Fibroblast of villous mesenchyme (primary cell): ENCODE results near the gene RAD51D. TPM values are rescaled to one million over a fixed set of nuclear protein-coding genes. Genes with fewer than 3 reads are reported as not detected.

Source experiments
- DNase-seq: peaks from one replicate; pipeline ENCODE4 v3.0.0-alpha.2; 2010; ENCODE audit warnings: low read depth
- H3K4me3 ChIP-seq: 2 replicates; pipeline ENCODE4 v1.5.1; 2011; ENCODE audit warnings: low read depth, mild to moderate bottlenecking, low read length
- total RNA-seq: library from RNA; depleted of rRNA; stranded (reverse); fragments of >200 nt; gene quantifications from 2 replicates; pipeline ENCODE4 v1.2.3, GENCODE V29; 2012
- TF ChIP-seq, protein P1 (sequence below): IDR thresholded peaks from 2 replicates; pipeline ENCODE4 v1.5.1; 2012; ENCODE audit warnings: low read depth, mild to moderate bottlenecking, low read length; ENCODE audit not compliant: insufficient read depth

The RAD51D gene
- total RNA-seq, 1 donor = 8.6 TPM

DNA sequence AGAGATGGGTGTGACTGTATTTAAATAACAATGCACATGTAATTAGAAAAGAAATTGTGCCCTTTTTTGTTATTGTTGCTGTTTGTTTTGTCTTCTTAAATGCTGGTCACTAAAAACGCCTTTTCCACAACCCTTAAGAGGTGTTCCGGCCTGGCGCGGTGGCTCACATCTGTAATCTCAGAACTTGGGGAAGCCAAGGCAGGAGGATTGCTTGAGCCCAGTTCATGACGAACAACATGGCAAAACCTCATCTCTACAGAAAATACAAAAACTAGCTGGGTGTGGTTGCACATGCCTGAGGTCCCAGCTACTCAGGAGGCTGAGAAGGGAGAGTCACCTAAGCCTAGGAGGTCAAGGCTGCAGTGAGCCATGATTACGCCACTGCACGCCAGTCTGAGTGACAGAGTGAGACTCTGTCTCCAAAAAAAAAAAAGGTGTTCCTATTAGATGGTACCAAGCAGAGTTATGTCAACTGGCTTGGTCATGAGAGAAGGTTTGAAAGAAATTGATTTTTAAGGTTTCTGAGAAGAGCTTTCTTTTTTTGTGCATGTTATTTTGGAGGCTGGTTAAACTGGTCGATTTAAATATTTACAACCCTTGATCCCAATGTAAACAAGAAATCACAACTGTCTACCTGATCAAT is 32.6 kb downstream of the RAD51D start:
- no peak for DNase-seq
- no peak overlapping the region for H3K4me3 ChIP-seq
- TF ChIP-seq, protein P1, sequence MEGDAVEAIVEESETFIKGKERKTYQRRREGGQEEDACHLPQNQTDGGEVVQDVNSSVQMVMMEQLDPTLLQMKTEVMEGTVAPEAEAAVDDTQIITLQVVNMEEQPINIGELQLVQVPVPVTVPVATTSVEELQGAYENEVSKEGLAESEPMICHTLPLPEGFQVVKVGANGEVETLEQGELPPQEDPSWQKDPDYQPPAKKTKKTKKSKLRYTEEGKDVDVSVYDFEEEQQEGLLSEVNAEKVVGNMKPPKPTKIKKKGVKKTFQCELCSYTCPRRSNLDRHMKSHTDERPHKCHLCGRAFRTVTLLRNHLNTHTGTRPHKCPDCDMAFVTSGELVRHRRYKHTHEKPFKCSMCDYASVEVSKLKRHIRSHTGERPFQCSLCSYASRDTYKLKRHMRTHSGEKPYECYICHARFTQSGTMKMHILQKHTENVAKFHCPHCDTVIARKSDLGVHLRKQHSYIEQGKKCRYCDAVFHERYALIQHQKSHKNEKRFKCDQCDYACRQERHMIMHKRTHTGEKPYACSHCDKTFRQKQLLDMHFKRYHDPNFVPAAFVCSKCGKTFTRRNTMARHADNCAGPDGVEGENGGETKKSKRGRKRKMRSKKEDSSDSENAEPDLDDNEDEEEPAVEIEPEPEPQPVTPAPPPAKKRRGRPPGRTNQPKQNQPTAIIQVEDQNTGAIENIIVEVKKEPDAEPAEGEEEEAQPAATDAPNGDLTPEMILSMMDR = no peak

DNA sequence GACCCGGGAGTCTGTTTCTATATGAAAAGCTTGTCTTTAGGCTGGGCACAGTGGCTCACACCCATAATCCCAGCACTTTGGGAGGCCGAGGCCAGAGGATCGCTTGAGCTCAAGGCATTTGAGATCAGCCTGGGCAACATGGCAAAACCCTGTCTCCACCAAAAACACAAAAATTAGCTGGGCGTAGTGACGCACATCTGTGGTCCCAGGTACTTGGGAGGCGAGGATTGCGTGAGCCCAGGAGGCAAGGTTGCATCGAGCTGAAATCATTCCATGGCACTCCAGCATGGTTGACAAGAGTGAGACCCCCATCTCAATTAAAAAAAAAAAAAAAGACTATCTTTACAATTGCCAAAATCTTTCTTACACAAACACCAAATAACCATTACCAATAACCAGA is 33.5 kb downstream of the RAD51D start:
- no peak for DNase-seq
- H3K4me3 ChIP-seq = no peak overlapping the region
- TF ChIP-seq, protein P1 = no peak

DNA sequence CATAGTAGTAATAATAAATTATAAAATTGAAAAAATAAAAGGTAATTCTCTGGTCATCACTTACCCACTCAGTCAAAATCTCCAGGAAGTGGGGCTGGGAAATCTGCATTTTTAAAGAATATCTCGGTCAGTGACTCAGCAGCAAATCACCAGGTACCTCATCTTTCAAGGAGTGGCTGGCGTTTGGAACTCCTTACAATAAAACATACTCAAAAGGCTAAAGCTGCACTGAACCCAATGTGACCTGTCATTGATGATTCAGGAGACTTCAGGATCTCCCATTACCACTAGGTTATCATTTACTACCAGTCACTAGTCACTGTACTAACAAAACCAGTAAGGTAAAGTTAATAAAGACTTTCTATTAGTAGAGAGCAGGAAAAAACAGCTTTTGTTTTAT is 34.7 kb downstream of the RAD51D start:
- peak; percentile 33 for DNase-seq
- no peak overlapping the region for H3K4me3 ChIP-seq
- TF ChIP-seq, protein P1 = no peak

DNA sequence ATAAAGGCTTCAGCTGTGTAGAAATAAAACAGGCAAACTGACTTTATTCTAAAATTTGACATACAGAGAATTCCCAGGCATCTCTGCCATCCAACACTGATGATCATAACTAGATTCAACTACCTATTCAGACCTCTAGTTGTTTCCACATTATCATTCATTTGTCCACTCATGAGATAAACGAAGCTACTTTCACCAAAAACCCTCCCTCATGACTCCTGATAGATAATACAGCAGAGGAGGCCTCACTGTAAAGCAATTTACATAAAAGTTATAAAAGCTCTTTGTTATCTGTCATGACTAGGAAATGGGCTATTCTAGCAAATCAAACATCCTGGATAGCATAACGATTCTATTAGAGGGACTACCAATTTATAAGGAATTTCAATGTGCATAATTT is 36.6 kb downstream of the RAD51D start:
- no peak overlapping the region for H3K4me3 ChIP-seq
- TF ChIP-seq, protein P1 = no peak
- DNase-seq = no peak

DNA sequence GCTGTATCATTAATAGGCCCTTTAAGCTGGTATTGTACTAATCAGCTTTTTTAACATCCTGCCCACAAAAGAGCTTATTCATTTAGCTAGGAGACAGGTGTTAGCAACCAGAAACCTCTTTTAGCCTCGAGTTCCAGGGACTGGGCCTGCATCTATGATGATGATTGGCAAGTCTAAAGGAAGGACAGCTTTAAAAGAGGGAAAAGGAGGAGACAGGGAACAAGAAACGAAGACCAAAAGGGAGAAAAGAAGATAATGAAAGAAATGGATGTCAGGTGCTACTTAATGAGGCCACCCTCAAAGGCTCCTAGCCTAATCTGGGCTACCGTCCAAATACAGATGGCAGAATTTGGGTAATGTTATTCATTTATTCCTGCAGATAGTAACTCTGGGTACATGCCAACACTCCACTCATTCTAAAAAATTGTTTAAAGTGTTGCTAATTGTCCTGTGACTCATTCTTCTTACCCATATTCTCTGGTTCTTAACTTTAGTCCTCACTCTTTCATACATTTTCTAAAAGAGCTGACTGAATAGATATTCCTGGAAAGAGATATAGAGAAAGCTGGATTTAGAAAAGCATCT is 37.5 kb downstream of the RAD51D start:
- H3K4me3 ChIP-seq = no peak overlapping the region

DNA sequence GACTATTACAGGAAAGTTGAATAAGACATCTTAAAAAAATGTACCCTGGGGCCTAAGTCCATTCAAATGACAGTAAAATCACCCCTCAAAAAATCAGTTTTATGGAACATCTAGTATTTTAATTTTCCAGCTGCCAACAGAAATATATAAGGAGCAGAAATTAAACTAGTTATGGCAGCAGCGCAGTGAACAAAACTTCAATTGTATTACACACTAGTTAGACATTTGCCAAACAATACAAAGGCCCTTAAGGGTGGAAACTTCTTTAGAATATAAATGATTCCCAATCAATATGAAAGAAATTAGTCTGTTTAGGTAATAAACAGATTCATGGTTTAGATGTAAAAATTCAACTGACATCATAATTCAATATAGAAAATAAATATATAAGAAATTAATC is 38.0 kb downstream of the RAD51D start:
- no peak overlapping the region for H3K4me3 ChIP-seq
- DNase-seq = no peak
- TF ChIP-seq, protein P1 = no peak

More for the DNA sequence above, 37.5 kb downstream of the RAD51D start:
- DNase-seq = peak; percentile 65
- TF ChIP-seq, protein P1 = no peak
